GM12878 (cell line): ENCODE results near the gene IL20RA. TPM values are rescaled to one million over a fixed set of nuclear protein-coding genes. Genes with fewer than 3 reads are reported as not detected.
A peak's percentile ranks its signal among the peaks of the same experiment; 100 is the strongest.

Experiments used
- ASH2L ChIP-seq: fragments of 300-600, 200-600 bp; sonication (generic); IDR thresholded peaks from 2 replicates; pipeline ENCODE4 v1.6.1; 2017; ENCODE audit warnings: low read depth, mild to moderate bottlenecking, borderline replicate concordance
- ATF2 ChIP-seq: IDR thresholded peaks from 2 replicates; pipeline ENCODE4 v1.6.1; 2012; ENCODE audit warnings: low read length, inconsistent platforms
- ATF3 ChIP-seq: IDR thresholded peaks from 2 replicates; pipeline ENCODE4 v1.6.1; 2011; ENCODE audit warnings: low read depth, mild to moderate bottlenecking, low read length, moderate library complexity, borderline replicate concordance; ENCODE audit errors: extremely low read depth
- BMI1 ChIP-seq: fragments of 450-650 bp; IDR thresholded peaks from 2 replicates; pipeline ENCODE4 v1.6.1; 2016; ENCODE audit warnings: mild to moderate bottlenecking, moderate library complexity, borderline replicate concordance
- DPF2 ChIP-seq: fragments of 450-650 bp; IDR thresholded peaks from 2 replicates; pipeline ENCODE4 v1.6.1; 2017; ENCODE audit warnings: mild to moderate bottlenecking
- ETV6 ChIP-seq, 2 experiments: fragments of 450-650 bp in 1 of 2; IDR thresholded peaks in 1 of 2; conservative IDR thresholded peaks in 1 of 2; 2 replicates each; pipeline ENCODE4 v1.6.1; 2014; ENCODE audit warnings: antibody characterized with exemption in 1 of 2, borderline replicate concordance in 1 of 2, low read depth in 1 of 2, mild to moderate bottlenecking in 1 of 2, moderate library complexity in 1 of 2
- IKZF2 ChIP-seq, 2 experiments: fragments of 450-650 bp; IDR thresholded peaks; 2 replicates each; pipeline ENCODE4 v1.6.1; 2017; ENCODE audit warnings: mild to moderate bottlenecking in 2 of 2, moderate library complexity in 2 of 2
- JUNB ChIP-seq: IDR thresholded peaks from 2 replicates; pipeline ENCODE4 v1.6.1; 2016; ENCODE audit warnings: antibody characterized with exemption, mild to moderate bottlenecking
- MEF2A ChIP-seq: IDR thresholded peaks from 2 replicates; pipeline ENCODE4 v1.6.1; 2011; ENCODE audit warnings: low read depth, mild to moderate bottlenecking, low read length, moderate library complexity; ENCODE audit not compliant: insufficient read depth
- PAX8 ChIP-seq: fragments of 450-650 bp; IDR thresholded peaks from 2 replicates; pipeline ENCODE4 v1.6.1; 2017; ENCODE audit warnings: mild to moderate bottlenecking, moderate library complexity
- POLR2AphosphoS5 ChIP-seq: IDR thresholded peaks from 2 replicates; pipeline ENCODE4 v1.6.1; 2011; ENCODE audit warnings: mild to moderate bottlenecking, low read length, inconsistent platforms
- RCOR1 ChIP-seq: conservative IDR thresholded peaks from 2 replicates; pipeline ENCODE4 v1.6.1; 2012; ENCODE audit warnings: low read depth, low read length, improper control_type of control experiment
- STAT1 ChIP-seq: fragments of 450-650 bp; conservative IDR thresholded peaks from 2 replicates; pipeline ENCODE4 v1.6.1; 2014; ENCODE audit warnings: antibody characterized with exemption, mild to moderate bottlenecking
- SUPT20H ChIP-seq: IDR thresholded peaks from 2 replicates; pipeline ENCODE4 v1.6.1; 2011; ENCODE audit warnings: low read depth, mild to moderate bottlenecking, low read length, moderate library complexity, borderline replicate concordance; ENCODE audit not compliant: control insufficient read depth
- TAF1 ChIP-seq: IDR thresholded peaks from 2 replicates; pipeline ENCODE4 v1.6.1; 2011; ENCODE audit warnings: mild to moderate bottlenecking, low read depth, low read length, borderline replicate concordance
- YY1 ChIP-seq: IDR thresholded peaks from 2 replicates; pipeline ENCODE4 v1.6.1; 2011; ENCODE audit warnings: low read depth, mild to moderate bottlenecking, low read length
- ZBED1 ChIP-seq: IDR thresholded peaks from 2 replicates; pipeline ENCODE4 v1.6.1; 2016; ENCODE audit warnings: borderline replicate concordance
- ZNF207 ChIP-seq: fragments of 450-650 bp; IDR thresholded peaks from 2 replicates; pipeline ENCODE4 v1.6.1; 2014; ENCODE audit warnings: antibody characterized with exemption, mild to moderate bottlenecking, borderline replicate concordance
- ZNF384 ChIP-seq: IDR thresholded peaks from 2 replicates; pipeline ENCODE4 v1.6.1; 2012; ENCODE audit warnings: low read depth, mild to moderate bottlenecking, low read length, improper control_type of control experiment, borderline replicate concordance
- polyA plus RNA-seq, 11 experiments: library from polyadenylated mRNA; depleted of rRNA in 4 of 11; unstranded in 6 of 11; stranded (reverse) in 5 of 11; fragments of >200 nt; fragmentation: Nextera tagmentation in 4 of 11; fragmentation: Illumina TruSeq in 1 of 11; extraction: Ambion mirVana in 4 of 11; extraction: Trizol in 1 of 11; gene quantifications; 1 replicate in 1 of 11; 2 replicates in 10 of 11; pipeline versions ENCODE4 v1.2.1 to v1.2.3, GENCODE V29; 2011 to 2016; ENCODE audit warnings: inconsistent platforms in 2 of 11, missing spikeins in 2 of 11, low read depth in 1 of 11
- total RNA-seq, 4 experiments: library from RNA; depleted of rRNA in 3 of 4; stranded (reverse); fragments of >200 nt in 3 of 4; fragmentation: Illumina TruSeq in 1 of 4; extraction: Trizol in 1 of 4; gene quantifications; 2 replicates each; pipeline versions ENCODE4 v1.2.1 to v1.2.3, GENCODE V29; 2013 to 2021
- TF ChIP-seq, protein P1 (sequence below): IDR thresholded peaks from 2 replicates; pipeline ENCODE4 v1.6.1; 2011; ENCODE audit warnings: mild to moderate bottlenecking, low read depth, low read length, moderate library complexity; ENCODE audit not compliant: insufficient replicate concordance
- TF ChIP-seq, protein P2 (sequence below): fragments of 450-650 bp; IDR thresholded peaks from 2 replicates; pipeline ENCODE4 v1.6.1; 2017; ENCODE audit warnings: mild to moderate bottlenecking, moderate library complexity
- TF ChIP-seq, protein P3 (sequence below): fragments of 150-350 bp; IDR thresholded peaks from 2 replicates; pipeline ENCODE4 v1.6.1; 2014; ENCODE audit warnings: mild to moderate bottlenecking, low read depth, low read length

Gene IL20RA
- total and polyA plus RNA-seq, 10 of the 15 experiments (the other 5 are each of a cell fraction or from before 2014, with no cell fraction given), result 0.02 to 0.16 (median 0.09) TPM; not detected in 3

- TF ChIP-seq, protein P1, sequence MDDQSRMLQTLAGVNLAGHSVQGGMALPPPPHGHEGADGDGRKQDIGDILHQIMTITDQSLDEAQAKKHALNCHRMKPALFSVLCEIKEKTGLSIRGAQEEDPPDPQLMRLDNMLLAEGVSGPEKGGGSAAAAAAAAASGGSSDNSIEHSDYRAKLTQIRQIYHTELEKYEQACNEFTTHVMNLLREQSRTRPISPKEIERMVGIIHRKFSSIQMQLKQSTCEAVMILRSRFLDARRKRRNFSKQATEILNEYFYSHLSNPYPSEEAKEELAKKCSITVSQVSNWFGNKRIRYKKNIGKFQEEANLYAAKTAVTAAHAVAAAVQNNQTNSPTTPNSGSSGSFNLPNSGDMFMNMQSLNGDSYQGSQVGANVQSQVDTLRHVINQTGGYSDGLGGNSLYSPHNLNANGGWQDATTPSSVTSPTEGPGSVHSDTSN, result no peak
- TF ChIP-seq STAT1 (no peak), ZBED1 (no peak), ATF3 (no peak), SUPT20H (no peak), JUNB (peak; percentile 71), ASH2L (no peak), PAX8 (no peak), ETV6 (conservative IDR thresholded peaks at IDR 0.05 in 1 of 2, IDR thresholded peaks at IDR 0.05 in 1 of 2; ENCODE audit: borderline replicate concordance in 1 of 2, low read depth in 1 of 2) (no peak), ZNF207 (no peak), BMI1 (no peak), RCOR1 (no peak), ATF2 (peak; percentile 71), TAF1 (no peak), IKZF2 (IDR thresholded peaks at IDR 0.05) (peak; percentile 49 to 54; a peak in 2 of 4 replicates), ZNF384 (no peak), DPF2 (peak; percentile 17; the same call in 1 of the 2 replicates), POLR2AphosphoS5 (no peak), MEF2A (0 out of 2 replicates have a peak, but pooled peaks have one; percentile 4), YY1 (no peak)
- TF ChIP-seq, protein P2, sequence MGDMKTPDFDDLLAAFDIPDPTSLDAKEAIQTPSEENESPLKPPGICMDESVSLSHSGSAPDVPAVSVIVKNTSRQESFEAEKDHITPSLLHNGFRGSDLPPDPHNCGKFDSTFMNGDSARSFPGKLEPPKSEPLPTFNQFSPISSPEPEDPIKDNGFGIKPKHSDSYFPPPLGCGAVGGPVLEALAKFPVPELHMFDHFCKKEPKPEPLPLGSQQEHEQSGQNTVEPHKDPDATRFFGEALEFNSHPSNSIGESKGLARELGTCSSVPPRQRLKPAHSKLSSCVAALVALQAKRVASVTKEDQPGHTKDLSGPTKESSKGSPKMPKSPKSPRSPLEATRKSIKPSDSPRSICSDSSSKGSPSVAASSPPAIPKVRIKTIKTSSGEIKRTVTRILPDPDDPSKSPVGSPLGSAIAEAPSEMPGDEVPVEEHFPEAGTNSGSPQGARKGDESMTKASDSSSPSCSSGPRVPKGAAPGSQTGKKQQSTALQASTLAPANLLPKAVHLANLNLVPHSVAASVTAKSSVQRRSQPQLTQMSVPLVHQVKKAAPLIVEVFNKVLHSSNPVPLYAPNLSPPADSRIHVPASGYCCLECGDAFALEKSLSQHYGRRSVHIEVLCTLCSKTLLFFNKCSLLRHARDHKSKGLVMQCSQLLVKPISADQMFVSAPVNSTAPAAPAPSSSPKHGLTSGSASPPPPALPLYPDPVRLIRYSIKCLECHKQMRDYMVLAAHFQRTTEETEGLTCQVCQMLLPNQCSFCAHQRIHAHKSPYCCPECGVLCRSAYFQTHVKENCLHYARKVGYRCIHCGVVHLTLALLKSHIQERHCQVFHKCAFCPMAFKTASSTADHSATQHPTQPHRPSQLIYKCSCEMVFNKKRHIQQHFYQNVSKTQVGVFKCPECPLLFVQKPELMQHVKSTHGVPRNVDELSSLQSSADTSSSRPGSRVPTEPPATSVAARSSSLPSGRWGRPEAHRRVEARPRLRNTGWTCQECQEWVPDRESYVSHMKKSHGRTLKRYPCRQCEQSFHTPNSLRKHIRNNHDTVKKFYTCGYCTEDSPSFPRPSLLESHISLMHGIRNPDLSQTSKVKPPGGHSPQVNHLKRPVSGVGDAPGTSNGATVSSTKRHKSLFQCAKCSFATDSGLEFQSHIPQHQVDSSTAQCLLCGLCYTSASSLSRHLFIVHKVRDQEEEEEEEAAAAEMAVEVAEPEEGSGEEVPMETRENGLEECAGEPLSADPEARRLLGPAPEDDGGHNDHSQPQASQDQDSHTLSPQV, result no peak
- TF ChIP-seq, protein P3, sequence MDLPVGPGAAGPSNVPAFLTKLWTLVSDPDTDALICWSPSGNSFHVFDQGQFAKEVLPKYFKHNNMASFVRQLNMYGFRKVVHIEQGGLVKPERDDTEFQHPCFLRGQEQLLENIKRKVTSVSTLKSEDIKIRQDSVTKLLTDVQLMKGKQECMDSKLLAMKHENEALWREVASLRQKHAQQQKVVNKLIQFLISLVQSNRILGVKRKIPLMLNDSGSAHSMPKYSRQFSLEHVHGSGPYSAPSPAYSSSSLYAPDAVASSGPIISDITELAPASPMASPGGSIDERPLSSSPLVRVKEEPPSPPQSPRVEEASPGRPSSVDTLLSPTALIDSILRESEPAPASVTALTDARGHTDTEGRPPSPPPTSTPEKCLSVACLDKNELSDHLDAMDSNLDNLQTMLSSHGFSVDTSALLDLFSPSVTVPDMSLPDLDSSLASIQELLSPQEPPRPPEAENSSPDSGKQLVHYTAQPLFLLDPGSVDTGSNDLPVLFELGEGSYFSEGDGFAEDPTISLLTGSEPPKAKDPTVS, result no peak
Measured at GRCh38 chr6:137084865-137085617, 40.3 kb upstream of the IL20RA start (continued).
